Measurements from ENCODE around the gene CAMK2A.

CAMK2A gene

DNA sequence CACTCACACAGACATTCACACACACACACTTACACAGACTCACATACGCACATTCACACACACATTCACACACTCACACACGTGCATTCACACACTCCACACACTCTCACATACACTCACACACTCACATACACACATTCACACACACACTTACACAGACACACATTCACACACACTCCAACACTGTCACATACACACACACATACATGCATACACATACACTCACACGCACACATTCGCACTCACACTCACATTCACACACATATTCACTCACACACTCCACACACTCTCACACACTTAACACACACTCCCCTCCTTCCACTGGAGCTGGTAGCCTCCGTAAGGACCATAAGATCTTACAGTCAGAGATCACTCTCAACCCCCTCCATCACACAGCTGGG is 26.2 kb downstream of the CAMK2A start:
- TF ChIP-seq, protein P1, sequence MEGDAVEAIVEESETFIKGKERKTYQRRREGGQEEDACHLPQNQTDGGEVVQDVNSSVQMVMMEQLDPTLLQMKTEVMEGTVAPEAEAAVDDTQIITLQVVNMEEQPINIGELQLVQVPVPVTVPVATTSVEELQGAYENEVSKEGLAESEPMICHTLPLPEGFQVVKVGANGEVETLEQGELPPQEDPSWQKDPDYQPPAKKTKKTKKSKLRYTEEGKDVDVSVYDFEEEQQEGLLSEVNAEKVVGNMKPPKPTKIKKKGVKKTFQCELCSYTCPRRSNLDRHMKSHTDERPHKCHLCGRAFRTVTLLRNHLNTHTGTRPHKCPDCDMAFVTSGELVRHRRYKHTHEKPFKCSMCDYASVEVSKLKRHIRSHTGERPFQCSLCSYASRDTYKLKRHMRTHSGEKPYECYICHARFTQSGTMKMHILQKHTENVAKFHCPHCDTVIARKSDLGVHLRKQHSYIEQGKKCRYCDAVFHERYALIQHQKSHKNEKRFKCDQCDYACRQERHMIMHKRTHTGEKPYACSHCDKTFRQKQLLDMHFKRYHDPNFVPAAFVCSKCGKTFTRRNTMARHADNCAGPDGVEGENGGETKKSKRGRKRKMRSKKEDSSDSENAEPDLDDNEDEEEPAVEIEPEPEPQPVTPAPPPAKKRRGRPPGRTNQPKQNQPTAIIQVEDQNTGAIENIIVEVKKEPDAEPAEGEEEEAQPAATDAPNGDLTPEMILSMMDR (IDR thresholded peaks at IDR 0.05; ENCODE audit: insufficient read depth, low read length), result no peak
- TF ChIP-seq REST (IDR thresholded peaks at IDR 0.05; ENCODE audit: insufficient replicate concordance, low read depth) (no peak), SPI1 (IDR thresholded peaks at IDR 0.05; ENCODE audit: borderline replicate concordance, low read depth) (no peak), POLR2AphosphoS5 (IDR thresholded peaks at IDR 0.05; ENCODE audit: low read depth) (no peak), GABPA (IDR thresholded peaks at IDR 0.05; ENCODE audit: low read depth) (no peak)

GRCh38 chr5:150262502-150262901 is 27.1 kb downstream of the CAMK2A start:
- TF ChIP-seq POLR2AphosphoS5 (IDR thresholded peaks at IDR 0.05; ENCODE audit: low read depth) (no peak), GABPA (IDR thresholded peaks at IDR 0.05; ENCODE audit: low read depth) (no peak), REST (IDR thresholded peaks at IDR 0.05; ENCODE audit: insufficient replicate concordance, low read depth) (no peak), SPI1 (IDR thresholded peaks at IDR 0.05; ENCODE audit: borderline replicate concordance, low read depth) (no peak)
- TF ChIP-seq, protein P1 (IDR thresholded peaks at IDR 0.05; ENCODE audit: insufficient read depth, low read length), result no peak
- Histone ChIP-seq H3K4me3 (replicated peaks; ENCODE audit: insufficient read depth, low read length) (no peak overlapping the region), H3K27me3 (ENCODE audit: insufficient read depth, poor library complexity, severe bottlenecking) (no peaks in the 10 kb centered on the region), H3K27ac (replicated peaks) (no peak overlapping the region)
- no peak for DNase-seq (ENCODE audit: low read depth in 1 of 2, low spot score in 1 of 2)

More for the DNA sequence above, 26.2 kb downstream of the CAMK2A start:
- no peak for DNase-seq (ENCODE audit: low read depth in 1 of 2, low spot score in 1 of 2)
- H3K27ac ChIP-seq (replicated peaks), result no peak overlapping the region
- no peak overlapping the region for H3K4me3 ChIP-seq (replicated peaks; ENCODE audit: insufficient read depth, low read length)
- no peaks in the 10 kb centered on the region for H3K27me3 ChIP-seq (ENCODE audit: insufficient read depth, poor library complexity, severe bottlenecking)

DNA sequence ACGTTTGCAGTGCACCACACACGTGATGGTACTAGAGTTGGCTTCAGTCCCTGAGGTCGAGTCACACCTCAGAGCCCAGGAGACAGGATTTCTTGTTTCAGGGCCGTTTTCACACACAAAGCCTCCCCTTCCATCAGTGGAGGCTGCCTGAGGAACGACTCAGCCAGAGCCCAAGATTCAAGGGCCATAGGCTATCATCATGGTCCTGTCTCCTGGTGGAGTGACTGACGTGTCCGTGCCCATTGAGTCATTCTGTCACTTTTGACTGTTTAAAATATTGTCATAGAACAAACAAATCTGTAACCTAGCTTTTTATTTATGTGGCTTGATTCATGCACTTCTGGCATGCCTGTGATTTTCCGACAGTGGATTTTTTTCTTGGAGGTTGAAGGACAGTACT is 28.3 kb downstream of the CAMK2A start:
- TF ChIP-seq, protein P1 (IDR thresholded peaks at IDR 0.05; ENCODE audit: insufficient read depth, low read length), result no peak
- DNase-seq (ENCODE audit: low read depth in 1 of 2, low spot score in 1 of 2), result no peak
- Histone ChIP-seq H3K27ac (replicated peaks) (no peak overlapping the region), H3K4me3 (replicated peaks; ENCODE audit: insufficient read depth, low read length) (no peak overlapping the region), H3K27me3 (ENCODE audit: insufficient read depth, poor library complexity, severe bottlenecking) (no peaks in the 10 kb centered on the region)

DNA sequence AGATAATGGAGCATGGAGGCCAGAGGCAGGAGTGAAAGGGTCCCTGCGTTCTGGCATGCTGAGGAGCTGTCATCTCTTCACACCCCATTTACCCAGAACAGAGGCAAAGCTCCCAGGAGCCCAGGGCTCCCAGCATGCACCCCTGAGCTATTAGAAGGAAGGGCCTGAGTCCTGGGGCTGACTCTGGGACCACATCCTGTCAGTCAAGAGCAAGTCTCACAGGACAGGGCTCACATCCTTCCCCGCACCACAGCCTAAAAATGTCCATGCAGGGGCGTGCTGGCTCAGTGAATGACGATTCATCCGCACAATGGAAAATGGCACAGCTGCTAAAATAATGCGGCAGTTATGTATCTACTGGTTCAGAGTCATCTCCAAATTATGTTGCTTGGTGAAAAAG is 31.4 kb downstream of the CAMK2A start:
- no peak for DNase-seq (ENCODE audit: low read depth in 1 of 2, low spot score in 1 of 2)
- Histone ChIP-seq H3K27ac (replicated peaks) (no peak overlapping the region), H3K27me3 (ENCODE audit: insufficient read depth, poor library complexity, severe bottlenecking) (no peaks in the 10 kb centered on the region), H3K4me3 (replicated peaks; ENCODE audit: insufficient read depth, low read length) (no peak overlapping the region)
- TF ChIP-seq POLR2AphosphoS5 (IDR thresholded peaks at IDR 0.05; ENCODE audit: low read depth), result no peak
